H9 (cell line): Measurements from ENCODE around the gene TADA3. TPM values are rescaled to one million over a fixed set of nuclear protein-coding genes. Genes with fewer than 3 reads are reported as not detected.

Experiments
- DNase-seq: peaks from one replicate; pipeline ENCODE4 v3.0.0-alpha.2; 2017
- H2AFZ ChIP-seq: one replicate; pipeline ENCODE4 v1.6.1; 2013; ENCODE audit warnings: mild to moderate bottlenecking, low read length, control low read depth, moderate library complexity
- H2AK5ac ChIP-seq: 2 replicates; pipeline ENCODE4 v1.6.1; 2013; ENCODE audit warnings: low read length, control low read depth, mixed read lengths; ENCODE audit not compliant: insufficient read length
- H2BK120ac ChIP-seq: one replicate; pipeline ENCODE4 v1.6.1; 2013; ENCODE audit warnings: low read depth, mild to moderate bottlenecking, low read length, control low read depth, inconsistent platforms; ENCODE audit not compliant: poor library complexity, severe bottlenecking
- H2BK12ac ChIP-seq: 2 replicates; pipeline ENCODE4 v1.6.1; 2013; ENCODE audit warnings: low read length, control low read depth, mixed read lengths, low read depth; ENCODE audit not compliant: insufficient read length
- H2BK15ac ChIP-seq: 2 replicates; pipeline ENCODE4 v1.6.1; 2013; ENCODE audit warnings: low read depth, low read length, control low read depth
- H2BK20ac ChIP-seq: one replicate; pipeline ENCODE4 v1.6.1; 2013; ENCODE audit warnings: low read depth, mild to moderate bottlenecking, low read length, control low read depth, inconsistent platforms; ENCODE audit not compliant: poor library complexity, severe bottlenecking
- H2BK5ac ChIP-seq: 2 replicates; pipeline ENCODE4 v1.6.1; 2013; ENCODE audit warnings: low read length, control low read depth, mixed read lengths; ENCODE audit not compliant: insufficient read length
- H3K14ac ChIP-seq: 2 replicates; pipeline ENCODE4 v1.6.1; 2013; ENCODE audit warnings: low read length, control low read depth; ENCODE audit not compliant: insufficient read depth
- H3K18ac ChIP-seq: 2 replicates; pipeline ENCODE4 v1.6.1; 2013; ENCODE audit warnings: low read depth, mild to moderate bottlenecking, mixed read lengths, low read length, control low read depth; ENCODE audit not compliant: insufficient read length
- H3K23ac ChIP-seq: 2 replicates; pipeline ENCODE4 v1.6.1; 2013; ENCODE audit warnings: low read length, control low read depth, mixed read lengths, low read depth; ENCODE audit not compliant: insufficient read length
- H3K23me2 ChIP-seq: 2 replicates; pipeline ENCODE4 v1.6.1; 2013; ENCODE audit warnings: low read depth, mild to moderate bottlenecking, mixed read lengths, low read length, control low read depth; ENCODE audit not compliant: insufficient read length, poor library complexity, severe bottlenecking
- H3K27ac ChIP-seq: 2 replicates; pipeline ENCODE4 v1.5.1; 2013; ENCODE audit warnings: low read length, control low read depth, mixed read lengths, low read depth; ENCODE audit not compliant: insufficient read length
- H3K27me3 ChIP-seq: 2 replicates; pipeline ENCODE4 v1.6.1; 2013; ENCODE audit warnings: low read length, control low read depth, inconsistent platforms; ENCODE audit not compliant: insufficient read depth
- H3K4ac ChIP-seq: 2 replicates; pipeline ENCODE4 v1.6.1; 2013; ENCODE audit warnings: low read depth, mild to moderate bottlenecking, control low read depth, inconsistent platforms, low read length, moderate library complexity
- H3K4me1 ChIP-seq: 2 replicates; pipeline ENCODE4 v1.6.1; 2013; ENCODE audit warnings: low read length, control low read depth, inconsistent platforms; ENCODE audit not compliant: insufficient read depth
- H3K4me2 ChIP-seq: 2 replicates; pipeline ENCODE4 v1.6.1; 2013; ENCODE audit warnings: low read length, control low read depth, mixed read lengths; ENCODE audit not compliant: insufficient read length, insufficient read depth
- H3K56ac ChIP-seq: 2 replicates; pipeline ENCODE4 v1.6.1; 2013; ENCODE audit warnings: low read depth, mild to moderate bottlenecking, mixed read lengths, low read length, control low read depth; ENCODE audit not compliant: insufficient read length
- H3K79me1 ChIP-seq: 2 replicates; pipeline ENCODE4 v1.6.1; 2013; ENCODE audit warnings: low read depth, mild to moderate bottlenecking, moderate library complexity, low read length, control low read depth, inconsistent platforms; ENCODE audit not compliant: insufficient read depth, poor library complexity, severe bottlenecking
- H3K79me2 ChIP-seq: 2 replicates; pipeline ENCODE4 v1.6.1; 2013; ENCODE audit warnings: low read length, control low read depth, inconsistent platforms; ENCODE audit not compliant: insufficient read depth
- H3K9ac ChIP-seq: 2 replicates; pipeline ENCODE4 v1.6.1; 2013; ENCODE audit warnings: low read length, control low read depth, mixed read lengths; ENCODE audit not compliant: insufficient read length; ENCODE audit errors: extremely low read depth
- H3K9me3 ChIP-seq: one replicate; pipeline ENCODE4 v1.6.1; 2013; ENCODE audit warnings: low read depth, low read length, inconsistent platforms; ENCODE audit not compliant: control insufficient read depth
- H3T11ph ChIP-seq: one replicate; pipeline ENCODE4 v1.6.1; 2013; ENCODE audit warnings: mild to moderate bottlenecking, low read length, control low read depth, inconsistent platforms
- H4K20me1 ChIP-seq: one replicate; pipeline ENCODE4 v1.6.1; 2013; ENCODE audit not compliant: control insufficient read depth, insufficient read length, insufficient read depth
- H4K5ac ChIP-seq: 2 replicates; pipeline ENCODE4 v1.6.1; 2013; ENCODE audit warnings: low read depth, mild to moderate bottlenecking, mixed read lengths, low read length, control low read depth; ENCODE audit not compliant: insufficient read length
- H4K8ac ChIP-seq: replicated peaks from 2 replicates; pipeline ENCODE4 v1.6.1; 2013; ENCODE audit warnings: low read length, control low read depth, mixed read lengths, low read depth; ENCODE audit not compliant: insufficient read length
- H4K91ac ChIP-seq: 2 replicates; pipeline ENCODE4 v1.6.1; 2013; ENCODE audit warnings: low read depth, mild to moderate bottlenecking, moderate library complexity, mixed read lengths, low read length, control low read depth; ENCODE audit not compliant: insufficient read length
- H3K27ac Mint-ChIP-seq, 3 experiments: 2 replicates in 2 of 3; 3 replicates in 1 of 3; pipeline ENCODE4 v1.8.0; 2020 to 2021; ENCODE audit warnings: mixed read lengths in 3 of 3, mild to moderate bottlenecking in 1 of 3, moderate library complexity in 1 of 3
- H3K27me3 Mint-ChIP-seq: 2 replicates; pipeline ENCODE4 v1.8.0; 2021; ENCODE audit warnings: low read depth, mild to moderate bottlenecking, moderate library complexity, mixed read lengths
- H3K36me3 Mint-ChIP-seq, 3 experiments: 2 replicates in 2 of 3; 3 replicates in 1 of 3; pipeline ENCODE4 v1.8.0; 2020 to 2021; ENCODE audit warnings: low read depth in 3 of 3, mixed read lengths in 3 of 3; ENCODE audit not compliant: insufficient read depth in 1 of 3
- H3K4me1 Mint-ChIP-seq, 2 experiments: 2 replicates each; pipeline ENCODE4 v1.8.0; 2020; ENCODE audit warnings: mixed read lengths in 2 of 2
- H3K4me3 Mint-ChIP-seq, 2 experiments: 2 replicates in 1 of 2; 3 replicates in 1 of 2; pipeline ENCODE4 v1.8.0; 2020 to 2021; ENCODE audit warnings: mild to moderate bottlenecking in 2 of 2, mixed read lengths in 2 of 2, moderate library complexity in 1 of 2
- H3K9me3 Mint-ChIP-seq, 2 experiments: 2 replicates in 1 of 2; 3 replicates in 1 of 2; pipeline ENCODE4 v1.8.0; 2020; ENCODE audit warnings: mild to moderate bottlenecking in 2 of 2, mixed read lengths in 2 of 2, moderate library complexity in 1 of 2
- WGBS: extraction: QIAGEN DNeasy Blood & Tissue Kit; methylation state at CpG from one replicate; pipeline ENCODE4 v1.1.7; 2013; ENCODE audit warnings: missing lambda C conversion rate, low lambda C conversion rate, mixed read lengths; ENCODE audit not compliant: insufficient read length; ENCODE audit errors: extremely low coverage; 5-methylcytosine and 5-hydroxymethylcytosine counted together
- total RNA-seq: library from RNA; stranded (reverse); gene quantifications from 2 replicates; pipeline ENCODE4 v1.2.1, GENCODE V29; 2021
- TF ChIP-seq, protein P1 (sequence below): fragments of 200-600 bp; sonication (generic); conservative IDR thresholded peaks from 3 replicates; pipeline ENCODE4 v1.8.0; 2021; ENCODE audit warnings: antibody characterized with exemption, mild to moderate bottlenecking

The TADA3 gene
- total RNA-seq, 1 experiment from 2014 or later: 49.8 TPM

GRCh38 chr3:9815986-9816385, 23.7 kb upstream of the TADA3 start:
- H3K36me3 Mint-ChIP-seq: peaks cover 0 to 3% (median 0%) of the 10 kb centered on the region in 3 experiments; a peak in 1 of 7 replicates

More at GRCh38 chr3:9815986-9816385, 23.7 kb upstream of the TADA3 start:
- Histone ChIP-seq H3K4me1 (no peaks in the 10 kb centered on the region), H2BK12ac (no peak overlapping the region), H3K79me1 (no peaks in the 10 kb centered on the region), H3K14ac (no peak overlapping the region; the same call in 1 of the 2 replicates), H3K9ac (no peak overlapping the region), H3K27ac (no peak overlapping the region), H2BK120ac (no peak overlapping the region), H2BK20ac (no peak overlapping the region), H3K9me3 (no peaks in the 10 kb centered on the region), H4K91ac (no peak overlapping the region), H3K4me2 (no peak overlapping the region), H4K8ac (no peak overlapping the region), H3K23ac (no peak overlapping the region), H3K79me2 (no peaks in the 10 kb centered on the region), H4K20me1 (no peaks in the 10 kb centered on the region), H3K56ac (no peak overlapping the region), H3K18ac (no peak overlapping the region), H3K23me2 (no peaks in the 10 kb centered on the region), H3T11ph (no peak overlapping the region), H3K27me3 (no peaks in the 10 kb centered on the region), H2AFZ (no peak overlapping the region), H2AK5ac (no peak overlapping the region), H4K5ac (no peak overlapping the region), H2BK5ac (no peak overlapping the region), H3K4ac (no peak overlapping the region), H2BK15ac (no peak overlapping the region)
- Mint-ChIP-seq H3K27ac (no peak overlapping the region), H3K4me1 (peaks cover 3 to 7% of the 10 kb centered on the region in 2 experiments), H3K9me3 (no peaks in the 10 kb centered on the region), H3K27me3 (peaks cover 14% of the 10 kb centered on the region), H3K4me3 (no peak overlapping the region)
- no peak for DNase-seq
- WGBS: no CpG with 5 or more reads among the region's 9 CpGs
- TF ChIP-seq, protein P1, sequence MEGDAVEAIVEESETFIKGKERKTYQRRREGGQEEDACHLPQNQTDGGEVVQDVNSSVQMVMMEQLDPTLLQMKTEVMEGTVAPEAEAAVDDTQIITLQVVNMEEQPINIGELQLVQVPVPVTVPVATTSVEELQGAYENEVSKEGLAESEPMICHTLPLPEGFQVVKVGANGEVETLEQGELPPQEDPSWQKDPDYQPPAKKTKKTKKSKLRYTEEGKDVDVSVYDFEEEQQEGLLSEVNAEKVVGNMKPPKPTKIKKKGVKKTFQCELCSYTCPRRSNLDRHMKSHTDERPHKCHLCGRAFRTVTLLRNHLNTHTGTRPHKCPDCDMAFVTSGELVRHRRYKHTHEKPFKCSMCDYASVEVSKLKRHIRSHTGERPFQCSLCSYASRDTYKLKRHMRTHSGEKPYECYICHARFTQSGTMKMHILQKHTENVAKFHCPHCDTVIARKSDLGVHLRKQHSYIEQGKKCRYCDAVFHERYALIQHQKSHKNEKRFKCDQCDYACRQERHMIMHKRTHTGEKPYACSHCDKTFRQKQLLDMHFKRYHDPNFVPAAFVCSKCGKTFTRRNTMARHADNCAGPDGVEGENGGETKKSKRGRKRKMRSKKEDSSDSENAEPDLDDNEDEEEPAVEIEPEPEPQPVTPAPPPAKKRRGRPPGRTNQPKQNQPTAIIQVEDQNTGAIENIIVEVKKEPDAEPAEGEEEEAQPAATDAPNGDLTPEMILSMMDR: no peak
